GM18499 (cell line): Measurements from ENCODE around the gene SAMD7.

Experiments
- ATAC-seq: cut with Tn5 transposase; IDR thresholded peaks from one replicate; pipeline ENCODE4 v1.9.1; 2021; ENCODE audit warnings: moderate number of reproducible peaks; ENCODE audit not compliant: insufficient read depth, unreplicated experiment

SAMD7 gene, protein sequence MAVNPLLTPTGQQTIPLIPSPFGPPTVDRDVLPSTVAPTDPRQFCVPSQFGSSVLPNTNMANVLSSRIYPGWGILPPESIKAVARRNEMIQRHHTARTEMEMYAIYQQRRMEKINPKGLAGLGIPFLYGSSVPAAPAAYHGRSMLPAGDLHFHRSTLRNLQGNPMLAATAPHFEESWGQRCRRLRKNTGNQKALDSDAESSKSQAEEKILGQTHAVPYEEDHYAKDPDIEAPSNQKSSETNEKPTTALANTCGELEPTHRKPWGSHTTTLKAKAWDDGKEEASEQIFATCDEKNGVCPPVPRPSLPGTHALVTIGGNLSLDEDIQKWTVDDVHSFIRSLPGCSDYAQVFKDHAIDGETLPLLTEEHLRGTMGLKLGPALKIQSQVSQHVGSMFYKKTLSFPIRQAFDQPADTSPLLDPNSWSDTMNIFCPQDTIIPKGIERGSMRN

DNA sequence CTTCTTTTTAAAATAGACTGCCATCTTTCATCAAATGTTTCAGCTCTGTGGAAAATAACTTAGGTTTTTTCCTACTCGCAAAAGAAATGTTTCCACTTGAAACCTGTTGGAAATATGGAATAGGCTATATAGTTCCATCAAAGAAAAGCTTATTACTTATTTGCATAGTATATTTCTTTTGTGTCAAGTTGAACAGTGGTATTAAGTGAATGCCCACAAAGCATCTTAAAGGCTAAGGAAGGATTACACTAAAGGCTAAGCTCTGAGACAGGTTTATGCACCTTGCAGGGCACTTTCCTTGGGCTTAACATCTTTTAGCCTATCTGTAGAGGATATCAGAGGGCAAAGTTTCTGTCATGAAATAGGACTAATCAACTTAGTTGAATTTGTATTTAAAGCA, at the start of gene SAMD7:
Gene SAMD7, plus strand, starts transcription at position 301 of the 400 bp plus-strand sequence. CDS start 7,927 bp downstream, outside the sequence.
- no peak for ATAC-seq

DNA sequence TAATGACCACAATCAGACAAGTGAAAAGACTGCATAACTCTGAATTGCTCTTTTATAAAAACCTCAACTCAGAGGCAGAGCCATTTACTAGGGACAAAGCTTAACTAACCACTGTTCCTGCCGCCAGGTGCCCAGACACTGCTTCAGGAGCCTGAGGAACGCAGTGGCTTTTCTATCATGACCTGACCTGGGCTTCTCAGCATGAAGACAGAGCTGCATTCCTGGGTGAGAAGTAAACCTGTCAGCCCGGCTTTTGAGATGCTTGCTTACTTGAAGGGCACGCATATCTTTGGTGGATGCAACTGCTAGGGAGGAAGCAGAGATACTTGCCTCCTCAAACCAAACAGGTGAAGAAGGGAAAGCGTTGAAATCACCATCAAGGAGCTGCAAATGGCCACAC, 49.5 kb upstream of the SAMD7 start:
- no peak for ATAC-seq

DNA sequence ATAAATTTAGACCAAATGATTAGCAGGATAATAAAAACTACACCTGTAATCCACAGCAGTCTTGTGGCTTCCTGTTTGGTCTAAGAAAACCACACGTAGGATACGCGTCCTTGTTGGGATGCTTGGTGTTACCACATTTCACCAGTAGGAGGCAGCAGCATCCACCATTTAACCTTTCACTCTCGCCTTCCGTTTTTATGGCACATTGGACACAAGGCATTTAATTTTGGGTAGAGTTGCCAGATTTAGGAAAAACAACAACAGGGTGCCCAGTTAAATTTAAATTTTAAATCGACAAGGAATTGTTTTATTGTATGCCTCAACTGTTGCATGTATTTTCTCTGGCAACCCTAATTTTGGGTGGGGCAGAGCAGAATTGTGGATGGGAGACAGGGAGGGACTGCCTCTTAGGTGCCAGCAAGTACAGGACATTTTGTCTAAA, 47.9 kb upstream of the SAMD7 start:
- ATAC-seq: no peak

DNA sequence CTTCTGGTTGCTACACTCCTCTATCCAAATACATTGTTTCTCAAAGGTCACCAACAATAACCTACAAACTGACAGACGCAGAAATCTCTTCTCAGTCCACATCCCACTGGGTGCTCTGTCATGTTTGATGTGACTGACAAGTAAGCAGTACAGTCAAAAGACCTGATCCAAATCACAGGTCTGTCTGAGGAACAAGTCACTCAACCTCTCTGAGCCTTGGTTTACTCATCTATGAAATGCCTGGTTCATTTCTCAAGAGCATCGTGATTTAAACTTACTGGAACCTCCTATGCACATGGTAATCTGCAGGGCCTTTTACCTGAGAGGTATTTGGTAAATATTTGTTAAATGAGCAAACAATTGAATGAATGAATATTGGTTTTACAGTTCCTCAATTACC, 47.1 kb upstream of the SAMD7 start:
- no peak for ATAC-seq

DNA sequence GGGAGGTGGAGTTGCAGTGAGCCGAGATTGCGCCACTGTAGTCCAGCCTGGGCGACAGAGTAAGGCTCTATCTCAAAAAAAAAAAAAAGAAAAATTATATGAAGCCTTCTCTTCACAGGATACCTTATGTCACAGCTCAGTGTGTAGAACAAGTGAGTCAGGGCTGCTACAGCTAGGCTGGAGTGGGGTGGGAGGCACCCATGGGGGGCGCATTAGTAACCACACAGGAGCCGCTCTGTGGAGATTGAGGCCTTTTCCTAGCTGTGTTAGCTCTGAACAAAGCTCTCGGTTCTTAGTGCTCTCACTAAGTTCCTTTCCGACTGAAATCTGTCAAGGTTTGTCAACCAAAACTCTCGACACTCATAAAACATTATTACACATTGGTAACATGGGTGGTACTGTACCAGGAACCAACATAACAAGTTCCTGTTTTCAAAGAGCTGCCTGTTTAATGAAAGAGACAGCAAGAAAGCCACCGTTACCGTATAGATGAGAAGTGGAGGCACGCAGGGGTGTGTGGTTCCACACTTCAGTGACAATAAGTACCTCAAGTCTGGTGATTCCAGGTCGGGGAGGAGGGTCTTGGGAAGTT, 46.1 kb upstream of the SAMD7 start:
- ATAC-seq: no peak

DNA sequence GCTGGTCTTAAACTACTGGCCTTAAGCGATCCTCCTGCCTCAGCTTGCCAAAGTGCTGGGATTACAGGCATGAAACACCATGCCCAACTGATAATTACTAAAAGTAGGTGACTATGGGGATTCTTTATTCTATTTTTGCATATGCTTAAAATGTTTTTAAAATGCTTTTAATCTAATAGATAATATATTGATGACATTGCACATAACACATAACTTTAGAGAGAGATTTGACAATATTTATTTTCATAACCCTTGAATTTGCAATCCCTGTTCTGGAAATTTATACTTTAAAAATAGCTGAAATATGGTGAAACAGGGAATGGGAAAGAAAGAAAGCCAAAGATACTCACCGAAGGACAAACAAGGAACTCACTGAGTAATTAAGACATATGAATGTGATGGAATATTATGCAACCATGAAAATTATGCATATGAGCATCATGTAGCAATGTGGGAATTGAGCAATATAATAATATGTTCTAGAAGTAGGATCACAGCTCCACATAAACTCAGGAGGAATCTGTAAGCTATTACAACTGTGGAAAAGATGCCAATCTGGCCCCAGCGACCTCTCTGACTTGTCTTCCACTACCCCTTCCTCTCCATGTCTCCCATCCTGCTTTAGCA, 43.7 kb upstream of the SAMD7 start:
- no peak for ATAC-seq

DNA sequence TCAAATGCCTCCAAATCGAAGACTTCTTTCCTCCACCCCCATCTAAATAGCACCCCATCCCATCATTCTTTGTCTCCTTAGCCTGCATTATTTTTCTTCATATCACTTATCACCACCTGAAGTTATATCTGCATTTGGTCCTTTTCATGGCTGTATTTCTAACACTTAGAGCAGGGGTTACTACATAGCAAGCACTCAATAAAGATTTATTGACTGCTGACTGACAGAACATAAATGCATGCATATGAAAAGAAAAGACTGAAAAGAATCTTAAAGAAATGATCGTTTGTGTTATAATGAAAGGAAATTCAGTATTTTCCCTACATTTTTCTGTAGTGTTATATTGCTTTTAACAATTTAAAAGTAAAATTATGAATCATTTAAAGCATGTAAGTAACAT, 43.0 kb upstream of the SAMD7 start:
- no peak for ATAC-seq

DNA sequence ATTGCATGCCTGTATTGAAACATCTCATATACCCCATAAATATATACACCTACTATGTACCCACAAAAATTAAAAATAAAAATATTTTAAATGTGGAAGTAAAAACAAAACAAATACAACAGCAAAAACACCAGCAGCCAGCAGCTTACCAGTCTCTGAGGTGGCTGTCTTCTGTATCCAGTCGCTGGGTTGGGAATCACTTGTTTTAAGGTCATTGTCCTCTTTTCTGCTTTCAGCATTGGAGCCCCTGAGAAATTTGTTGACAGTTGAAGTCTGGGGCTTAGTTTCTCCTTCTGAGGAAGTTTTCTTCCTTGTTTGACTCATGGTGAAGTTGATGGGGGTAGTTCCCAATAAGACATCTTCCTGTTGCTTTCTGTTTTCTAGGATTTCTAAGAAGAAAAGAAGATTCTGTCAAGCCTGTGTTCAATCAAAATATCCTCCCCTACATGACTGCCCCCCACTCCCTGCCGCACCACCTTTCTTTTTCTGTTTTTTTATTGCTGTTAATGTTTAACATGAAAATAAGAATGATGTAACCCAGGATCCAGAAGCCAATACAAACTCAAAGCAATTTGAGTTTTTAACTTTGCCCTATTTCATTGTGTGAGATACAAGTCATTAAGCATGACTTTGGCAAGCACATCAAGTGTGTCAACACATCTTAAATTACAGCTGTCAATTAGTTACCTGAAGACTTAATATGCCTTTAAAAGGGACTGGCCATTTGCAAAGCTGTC, 41.7 kb upstream of the SAMD7 start, which contains the start of gene LRRC31:
Gene LRRC31, minus strand, starts transcription at position 452 of the 737 bp plus-strand sequence. Its CDS starts 128 bp downstream, at position 324.
- no peak for ATAC-seq

DNA sequence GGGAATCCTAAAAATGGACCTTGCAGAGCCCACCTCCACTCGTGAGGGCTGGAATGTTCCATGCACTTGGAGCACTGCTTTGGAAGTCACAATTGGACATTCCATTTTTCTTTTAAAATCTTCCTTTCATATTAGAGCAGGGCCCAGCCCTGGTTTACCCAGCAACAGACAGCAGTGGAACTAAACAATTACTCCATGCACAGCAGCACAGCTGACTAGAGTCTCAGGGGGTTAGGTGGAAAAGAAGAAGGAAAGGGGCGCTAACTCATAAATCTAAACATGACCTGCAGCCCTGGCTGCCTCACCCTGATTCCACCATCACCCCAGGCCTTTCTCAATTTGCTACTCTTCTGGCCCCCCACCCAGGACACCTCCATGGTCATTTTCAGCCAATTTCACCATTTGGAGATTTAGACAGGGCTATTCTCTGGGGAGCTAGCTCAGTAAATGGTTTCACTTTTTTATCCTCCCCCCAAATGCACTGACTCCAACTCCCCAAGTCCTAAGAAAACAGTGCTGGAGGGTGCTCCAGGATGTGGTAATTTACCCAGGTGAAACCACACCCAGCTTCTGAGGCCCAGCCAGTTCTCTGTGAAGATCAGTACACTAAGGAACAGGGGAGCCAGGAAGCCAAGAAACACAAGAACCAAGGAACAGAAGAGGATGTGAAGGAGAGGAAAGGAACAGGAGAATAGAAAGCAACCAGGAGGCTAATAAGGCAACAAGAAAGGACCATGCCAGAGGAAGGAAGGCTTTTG, 40.1 kb upstream of the SAMD7 start:
- ATAC-seq: no peak

DNA sequence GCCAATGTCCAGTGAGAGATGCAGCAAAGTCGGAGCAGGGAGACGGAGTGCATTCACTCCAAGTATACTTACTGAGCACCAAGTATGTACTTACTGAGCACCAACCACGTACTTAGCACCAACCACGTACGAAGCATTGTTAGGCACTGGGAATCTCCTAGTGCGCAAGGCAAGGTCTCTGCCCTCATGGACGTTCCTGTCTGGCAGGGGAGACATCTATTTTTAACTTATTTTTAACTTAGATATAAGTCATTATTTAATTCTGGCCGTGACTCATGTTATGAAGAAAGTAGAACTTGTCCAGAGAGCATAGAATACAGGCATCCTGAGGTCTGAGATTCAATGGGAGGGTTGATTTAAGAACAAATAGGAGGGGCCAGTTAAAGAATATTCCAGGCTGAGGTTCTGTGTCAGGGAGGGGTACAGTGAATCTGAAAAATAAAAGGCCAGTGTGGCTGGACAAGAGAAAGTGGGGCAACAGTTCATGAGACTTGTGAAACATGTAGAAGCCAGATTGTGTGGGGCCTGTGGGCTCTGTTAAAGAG, 32.3 kb upstream of the SAMD7 start:
- ATAC-seq: no peak

DNA sequence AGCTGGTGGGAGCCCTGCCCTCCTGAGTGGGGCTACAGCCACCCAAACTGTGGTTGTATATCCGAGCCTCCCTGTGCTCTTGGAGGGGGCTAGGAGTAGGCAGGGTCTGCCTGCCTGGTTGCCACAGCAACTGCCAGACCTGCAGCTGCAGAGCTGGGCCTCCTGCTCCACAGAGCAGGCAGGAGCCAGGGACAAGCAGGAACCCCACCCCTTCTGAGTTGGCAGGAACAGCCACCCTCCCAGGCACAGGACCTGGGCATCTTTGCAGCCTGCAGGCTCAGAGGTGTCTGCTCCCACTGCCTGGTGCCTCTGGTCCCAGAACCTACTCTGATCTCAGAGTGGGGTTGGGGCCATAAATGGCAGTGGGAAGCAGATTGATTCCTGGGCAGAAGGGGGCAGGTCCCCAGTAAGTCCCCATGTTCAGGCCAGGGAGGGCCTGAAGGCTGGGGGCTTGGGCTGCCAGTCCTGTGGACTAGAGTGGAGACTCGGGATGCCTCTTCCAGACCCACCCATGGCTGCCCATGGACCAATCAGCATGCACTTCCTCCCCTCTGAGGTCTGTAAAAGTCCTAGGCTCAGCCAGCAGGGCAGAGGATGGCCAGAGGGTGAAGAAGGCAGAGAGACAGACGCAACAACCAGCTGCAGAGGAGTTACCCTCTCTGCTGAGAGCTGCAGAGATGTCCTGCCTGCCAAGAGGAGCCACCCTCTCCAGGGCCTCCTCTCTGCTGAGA, 31.4 kb upstream of the SAMD7 start:
- ATAC-seq: no peak

DNA sequence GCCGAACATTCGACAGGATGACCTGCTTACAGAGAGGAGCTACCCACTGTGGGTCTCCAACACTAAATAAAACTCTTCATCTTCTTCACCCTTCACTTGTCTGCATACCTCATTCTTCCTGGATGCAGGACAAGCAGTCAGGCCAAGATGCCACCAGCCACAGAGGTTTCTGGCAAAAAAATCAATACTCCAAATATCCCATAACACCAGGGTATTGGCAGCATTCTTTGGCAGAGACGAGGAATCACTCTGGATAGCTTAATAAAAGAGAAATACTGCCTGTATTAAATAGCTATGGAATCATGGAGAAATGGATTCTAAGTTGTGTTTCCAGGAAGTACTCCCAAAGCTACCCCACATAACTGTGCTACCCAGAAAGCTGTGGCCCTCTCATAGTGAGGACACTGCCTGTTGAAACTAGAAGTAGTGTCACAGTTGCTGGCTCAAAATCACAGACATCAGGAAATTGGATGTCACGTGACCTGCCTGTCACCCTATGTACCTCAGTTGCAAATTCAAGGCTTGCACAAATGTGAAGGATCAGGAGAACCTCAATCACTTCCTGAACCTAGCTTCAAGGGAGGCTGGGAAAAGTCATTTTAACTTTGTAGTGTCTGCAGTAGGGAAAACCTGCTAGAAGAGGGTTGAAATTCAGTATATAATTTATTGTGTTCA, 30.7 kb upstream of the SAMD7 start:
- no peak for ATAC-seq

DNA sequence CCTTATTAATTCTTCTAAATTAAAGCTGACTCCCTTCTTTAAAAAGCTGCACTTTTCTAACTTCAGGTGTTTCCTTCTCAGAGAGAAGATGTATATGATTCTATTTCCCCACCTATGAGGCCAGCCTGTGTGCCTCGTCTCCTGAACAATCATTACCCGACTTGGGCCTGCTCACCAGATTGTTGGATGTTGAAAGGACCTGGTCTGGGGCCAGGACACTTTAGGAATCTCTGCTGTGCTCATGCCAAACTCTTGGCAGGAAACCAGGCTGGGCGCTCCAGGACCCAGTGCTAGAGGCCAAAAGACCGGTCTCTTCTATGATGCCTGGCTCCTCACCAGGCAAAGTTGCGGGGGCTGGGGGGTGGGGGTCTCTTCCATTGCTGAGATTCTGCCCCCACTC, 24.7 kb upstream of the SAMD7 start:
- no peak for ATAC-seq

DNA sequence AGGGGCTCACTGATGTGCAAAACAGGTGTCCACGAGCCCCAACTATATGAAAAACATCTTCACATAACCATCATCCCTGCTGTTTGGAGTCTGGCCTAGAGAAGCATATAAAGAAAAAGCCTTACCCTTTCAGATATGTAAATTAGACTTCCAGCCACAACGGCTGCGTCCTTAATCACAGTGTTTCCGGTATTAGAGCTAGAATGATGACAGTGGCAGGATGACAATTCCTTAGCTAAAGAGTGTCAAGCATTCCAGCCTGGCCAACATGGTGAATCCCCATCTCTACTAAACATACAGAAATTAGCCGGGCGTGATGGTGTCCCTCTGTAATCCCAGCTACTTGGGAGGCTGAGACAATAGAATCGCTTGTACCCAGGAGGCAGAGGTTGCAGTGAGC, 19.5 kb upstream of the SAMD7 start:
- ATAC-seq: no peak

DNA sequence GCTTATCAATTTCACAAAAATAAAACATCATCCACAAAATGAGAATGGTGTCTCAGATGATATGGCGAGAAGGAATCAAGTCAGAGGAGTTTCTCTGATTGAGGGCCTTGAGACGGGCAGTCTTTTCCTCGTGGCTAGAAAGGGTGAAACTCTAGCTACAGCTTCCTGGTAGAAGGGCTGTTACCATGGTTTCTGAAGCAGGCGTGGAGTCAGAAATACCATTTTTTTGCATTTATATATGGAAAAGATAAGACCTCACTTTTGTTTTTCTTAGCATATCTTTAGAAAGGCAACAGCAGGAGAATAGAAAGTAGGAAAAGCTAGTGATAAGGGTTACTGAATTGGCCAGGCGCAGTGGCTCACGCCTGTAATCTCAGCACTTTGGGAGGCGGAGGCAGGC, 17.3 kb upstream of the SAMD7 start:
- no peak for ATAC-seq

DNA sequence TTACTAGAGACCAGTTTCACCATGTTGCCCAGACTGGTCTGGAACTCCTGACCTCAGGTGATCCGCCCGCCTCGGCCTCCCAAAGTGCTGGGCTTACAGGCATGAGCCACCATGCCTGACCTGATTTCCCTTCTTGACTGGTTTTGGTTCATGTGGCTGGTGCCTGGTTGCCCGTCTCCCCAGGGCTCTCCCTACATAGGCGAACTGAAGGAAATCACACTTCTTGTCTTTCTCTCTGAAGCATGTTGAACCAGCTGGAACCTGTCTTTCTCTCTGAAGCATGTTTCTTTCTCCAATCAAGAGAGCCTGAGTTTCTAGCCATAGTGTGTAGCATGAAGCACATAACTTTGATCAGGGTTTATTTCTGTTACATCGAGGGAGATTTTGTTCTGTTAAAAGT, 16.3 kb upstream of the SAMD7 start:
- ATAC-seq: no peak

DNA sequence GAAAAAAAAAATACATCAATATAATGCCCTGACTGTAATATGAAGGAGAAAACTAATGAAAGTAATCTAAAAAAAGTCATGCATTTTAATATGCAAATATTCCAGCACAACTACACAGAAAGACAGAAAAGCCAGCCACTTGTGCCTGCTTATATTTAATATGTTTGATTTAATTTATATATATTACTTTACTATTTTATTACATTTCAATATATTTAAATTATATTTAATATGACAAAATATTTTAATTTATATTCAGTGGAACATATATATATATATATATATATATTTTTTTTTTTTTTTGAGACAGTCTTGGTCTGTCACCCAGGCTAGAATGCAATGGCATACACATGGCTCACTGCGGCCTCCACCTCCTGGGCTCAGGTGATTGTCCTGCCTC, 14.1 kb upstream of the SAMD7 start:
- no peak for ATAC-seq

DNA sequence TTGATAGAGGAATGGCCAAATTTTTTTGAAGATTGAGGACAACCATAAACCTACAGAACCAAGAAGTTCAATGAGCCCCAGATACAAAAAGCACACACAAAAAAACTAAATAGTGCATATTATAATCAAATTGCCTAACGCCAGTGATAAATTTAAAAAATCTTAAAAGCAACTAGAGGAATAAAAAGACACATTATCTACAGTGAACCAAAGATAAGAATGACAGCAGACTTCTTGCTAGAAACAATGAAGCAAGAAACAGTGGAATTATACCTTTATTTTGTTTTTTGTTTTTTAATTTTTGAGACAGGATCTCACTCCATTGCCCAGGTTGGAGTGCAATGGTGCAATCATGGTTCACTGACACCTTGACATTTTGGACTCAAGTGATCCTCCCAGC, 9.9 kb upstream of the SAMD7 start:
- ATAC-seq: no peak
